NCI-H2171 treated with DMSO at 0.1 percent for 48 hours (cell line): Measurements from ENCODE around the gene OPN4.
A peak's percentile ranks its signal among the peaks of the same experiment; 100 is the strongest.

Source experiments
- DNase-seq: peaks from one replicate; lab custom pipeline; 2025; lab: John Stamatoyannopoulos, UW

The OPN4 gene

DNA sequence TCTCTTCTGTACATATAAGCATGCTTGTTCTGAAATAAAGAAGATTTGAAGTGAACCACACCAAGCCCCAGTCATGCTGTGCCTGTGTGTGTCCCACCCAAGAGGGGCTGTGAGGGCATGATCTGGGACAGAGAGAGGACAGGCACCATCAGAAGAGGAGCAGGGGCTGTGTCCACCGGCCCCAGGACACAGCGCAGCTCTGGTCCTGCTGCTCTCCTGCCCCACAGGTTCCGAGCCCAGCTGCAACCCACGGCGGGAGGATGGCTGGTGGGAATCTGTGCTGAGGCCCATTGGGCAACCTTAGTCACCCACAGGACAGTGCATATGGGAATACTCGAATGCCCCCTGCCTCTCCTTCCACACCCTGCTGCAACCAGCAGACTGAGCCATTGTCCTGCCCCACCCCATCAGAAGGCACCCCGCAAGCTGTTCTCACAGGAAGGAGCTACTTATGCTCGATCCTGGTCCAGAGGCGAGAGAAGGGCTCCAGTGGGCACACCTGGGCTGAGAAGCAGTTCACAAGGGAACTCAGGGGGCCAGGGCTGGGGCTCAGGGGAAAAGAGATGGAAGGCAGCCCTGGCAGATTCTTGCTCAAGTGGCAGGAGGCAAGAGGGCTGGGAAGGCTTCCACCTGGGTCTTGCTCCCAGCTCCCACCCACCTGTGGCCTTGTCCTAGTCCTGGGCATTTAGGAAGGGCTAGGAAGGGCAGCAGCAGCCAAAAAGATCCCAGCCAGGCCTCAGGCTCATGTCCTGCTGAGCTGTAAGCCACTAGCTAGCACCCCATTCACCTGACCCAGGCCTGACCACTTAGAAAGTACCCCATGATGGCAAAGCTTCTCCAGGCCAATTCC is 45.9 kb downstream of the OPN4 start:
- no peak for DNase-seq

DNA sequence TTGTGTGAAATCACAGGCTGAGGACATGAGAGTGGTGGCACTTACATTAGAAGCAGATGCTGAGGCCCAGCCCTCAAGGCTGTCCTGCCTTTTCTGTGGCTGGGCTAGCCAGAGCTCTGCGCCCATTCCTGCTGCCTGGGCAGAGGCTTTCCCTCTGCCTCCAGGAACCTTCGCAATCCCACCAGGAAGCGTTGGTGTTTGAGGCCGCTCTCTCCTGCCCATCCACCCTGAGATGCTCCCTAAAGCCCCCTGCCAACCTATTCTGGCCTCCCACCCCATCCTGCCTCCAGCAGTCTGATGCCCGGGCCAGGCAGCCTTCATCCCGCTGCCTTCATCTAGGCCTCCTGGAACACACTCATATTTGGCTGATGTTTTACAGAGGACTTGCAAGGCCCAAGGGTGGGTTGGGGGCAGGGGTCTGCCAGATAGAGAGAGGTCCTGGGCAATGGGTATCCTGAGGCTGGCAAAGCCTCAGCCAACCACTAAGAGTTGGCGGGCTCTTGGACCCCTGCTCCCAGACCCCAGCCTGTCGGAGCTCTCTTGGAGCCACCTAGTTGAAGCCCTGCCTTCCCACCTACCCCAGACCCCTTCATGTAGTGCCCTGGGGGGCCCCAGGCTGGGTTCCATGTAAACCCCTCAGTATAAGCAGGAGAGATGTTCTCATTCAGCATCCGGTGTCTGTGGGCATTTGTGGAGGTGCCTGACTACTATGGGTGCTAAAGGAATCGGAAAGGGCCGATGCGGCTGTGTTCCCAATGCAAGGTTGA is 46.7 kb downstream of the OPN4 start:
- no peak for DNase-seq

DNA sequence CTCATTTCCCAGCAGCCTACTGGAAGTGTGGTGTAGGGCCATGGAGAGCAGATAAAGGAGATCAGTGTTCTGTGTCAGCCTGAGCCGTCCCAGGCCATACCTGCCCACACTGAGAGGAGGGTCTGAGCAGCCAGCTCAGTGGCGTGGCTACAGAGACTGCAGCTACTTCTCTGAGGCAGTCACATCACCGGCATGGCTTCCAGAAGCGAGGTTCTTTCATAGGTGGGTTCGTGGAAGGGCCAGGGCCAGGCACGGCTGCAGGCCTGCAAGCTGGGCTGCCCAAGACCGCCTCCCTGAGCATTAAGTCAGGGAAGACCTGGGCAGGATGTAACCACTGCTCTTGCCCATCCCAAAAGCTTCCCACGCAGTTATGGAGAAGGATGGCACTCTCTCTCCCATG is 48.8 kb downstream of the OPN4 start:
- no peak for DNase-seq

DNA sequence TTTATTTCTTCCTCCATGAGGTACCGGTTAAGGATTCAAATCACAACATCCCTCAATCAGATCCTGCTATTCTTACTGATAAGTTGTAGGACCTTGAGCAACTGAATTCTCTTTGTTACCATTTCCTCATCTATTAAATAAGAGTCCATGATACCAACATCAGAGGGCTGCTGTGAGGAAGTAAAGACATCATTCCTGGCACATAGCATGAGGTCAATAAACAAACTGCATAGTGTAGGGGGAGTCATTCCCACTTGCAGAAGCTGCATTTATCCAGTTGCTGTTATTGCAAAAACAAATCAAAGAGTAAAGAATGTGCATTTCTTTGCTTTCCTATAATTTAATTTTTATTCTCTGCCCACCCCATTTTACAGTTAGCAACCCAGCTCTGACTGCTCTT is 50.8 kb downstream of the OPN4 start:
- DNase-seq = no peak

DNA sequence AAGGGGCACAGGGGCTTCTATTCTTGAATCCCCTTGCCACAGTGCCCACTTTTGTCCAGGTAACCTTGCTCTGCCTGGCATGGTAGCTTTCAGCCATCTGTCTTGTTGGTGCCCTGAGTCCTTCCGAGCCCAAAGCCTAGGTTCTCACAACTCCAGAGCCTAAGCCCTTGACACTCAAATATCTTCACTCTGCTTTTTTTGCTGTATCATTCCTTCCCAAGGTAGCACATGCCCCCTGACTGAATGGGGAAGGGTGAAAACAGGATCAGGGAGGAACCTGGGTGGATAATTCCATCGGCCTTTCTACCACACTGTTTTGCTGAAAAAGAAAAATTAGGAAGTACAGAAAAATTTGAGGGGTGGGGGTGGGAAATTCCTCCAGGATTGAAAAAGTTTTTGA is 51.6 kb downstream of the OPN4 start:
- DNase-seq = no peak

DNA sequence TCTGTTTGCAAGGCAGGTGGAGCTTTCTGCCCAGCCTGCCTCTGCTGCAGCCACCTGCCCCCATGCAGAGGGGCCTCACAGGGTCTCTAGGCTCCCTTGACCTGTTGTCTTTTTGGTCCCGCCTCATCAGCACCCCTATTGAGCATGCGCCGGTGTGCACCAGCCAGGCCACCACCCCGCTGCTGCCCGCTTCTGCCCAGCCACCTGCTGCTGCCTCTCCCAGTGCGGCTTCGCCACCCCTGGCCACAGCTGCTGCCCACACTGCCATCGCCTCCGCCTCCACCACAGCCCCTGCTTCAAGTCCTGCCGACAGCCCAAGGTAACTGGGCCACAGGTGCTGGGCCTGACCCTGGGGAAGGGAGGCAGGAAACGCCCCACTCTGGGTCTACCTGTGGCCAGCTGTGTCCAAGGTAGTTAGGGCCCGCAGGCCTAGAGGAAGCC is 52.1 kb downstream of the OPN4 start:
- DNase-seq = no peak

DNA sequence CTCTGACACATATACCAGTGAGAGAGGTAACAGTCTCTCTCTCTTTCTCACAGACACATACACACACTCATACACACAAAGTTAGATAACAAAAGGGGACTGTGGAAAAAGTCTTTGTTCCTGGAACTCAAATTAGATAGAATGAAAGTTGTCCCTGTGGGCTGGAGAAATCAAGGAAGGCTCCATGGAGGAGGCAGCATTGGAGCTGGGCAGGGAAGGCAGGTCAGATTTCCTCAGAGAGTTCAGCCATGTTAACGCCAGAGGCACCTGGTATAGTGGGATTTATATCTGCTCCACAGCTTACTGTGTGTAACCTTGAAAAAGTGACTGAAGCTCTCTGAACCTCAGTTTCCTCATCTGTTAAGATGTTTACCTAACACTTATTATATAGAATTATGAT is 52.6 kb downstream of the OPN4 start:
- DNase-seq = no peak

DNA sequence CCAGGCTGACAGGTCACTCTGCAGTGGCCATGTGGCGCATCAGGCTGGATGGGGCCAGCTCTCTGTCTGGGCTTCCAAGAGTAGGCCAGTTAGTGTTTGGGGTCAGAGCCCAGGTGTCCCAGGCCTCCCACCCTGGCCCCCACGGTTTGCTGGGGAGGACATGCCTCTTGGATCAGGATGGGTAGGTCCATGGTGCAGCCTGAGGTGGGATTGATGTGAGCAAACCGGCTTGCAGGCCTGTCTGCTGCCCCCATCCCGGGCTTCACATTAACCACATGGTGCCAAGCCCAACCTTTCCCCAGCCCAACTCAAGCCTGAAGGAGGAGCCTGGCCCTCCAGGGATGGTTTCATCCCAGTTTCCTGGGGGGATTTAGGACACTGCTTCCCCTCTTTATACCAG is 53.2 kb downstream of the OPN4 start:
- no peak for DNase-seq

DNA sequence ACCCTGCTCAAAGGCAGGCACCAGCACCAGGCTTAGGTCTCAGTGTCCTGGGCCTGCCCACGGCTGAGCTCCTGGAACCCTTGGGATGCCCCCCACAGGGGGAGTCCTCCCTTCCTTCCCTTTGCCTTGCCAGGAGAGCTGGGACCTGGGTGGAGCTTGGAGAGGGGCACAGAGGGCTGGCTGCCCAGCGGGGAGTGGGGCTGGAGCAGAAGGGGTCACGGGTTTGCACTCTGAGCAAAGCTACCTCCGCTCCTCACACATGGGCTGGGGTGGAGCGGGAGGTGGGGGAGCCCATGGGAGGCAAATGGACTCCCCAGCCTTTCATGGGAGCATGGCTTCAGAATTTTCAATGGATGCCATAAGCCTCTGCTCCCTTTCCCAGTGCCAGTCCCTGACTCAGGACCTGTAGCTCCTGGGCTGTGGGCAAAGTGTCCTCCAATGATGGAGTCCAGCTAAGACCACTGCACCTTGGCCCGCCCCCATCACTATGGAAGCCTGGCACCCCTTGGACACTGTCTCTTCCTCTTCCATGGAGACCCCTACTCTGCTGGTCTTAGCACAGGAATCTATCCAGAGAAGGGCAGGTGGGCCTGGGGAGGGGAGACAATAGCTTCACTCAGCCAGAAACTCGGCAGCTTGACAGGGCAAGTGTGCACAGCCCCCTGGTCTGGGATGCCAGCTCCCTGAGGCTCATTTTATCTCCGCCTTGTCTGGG is 53.9 kb downstream of the OPN4 start:
- DNase-seq = no peak

DNA sequence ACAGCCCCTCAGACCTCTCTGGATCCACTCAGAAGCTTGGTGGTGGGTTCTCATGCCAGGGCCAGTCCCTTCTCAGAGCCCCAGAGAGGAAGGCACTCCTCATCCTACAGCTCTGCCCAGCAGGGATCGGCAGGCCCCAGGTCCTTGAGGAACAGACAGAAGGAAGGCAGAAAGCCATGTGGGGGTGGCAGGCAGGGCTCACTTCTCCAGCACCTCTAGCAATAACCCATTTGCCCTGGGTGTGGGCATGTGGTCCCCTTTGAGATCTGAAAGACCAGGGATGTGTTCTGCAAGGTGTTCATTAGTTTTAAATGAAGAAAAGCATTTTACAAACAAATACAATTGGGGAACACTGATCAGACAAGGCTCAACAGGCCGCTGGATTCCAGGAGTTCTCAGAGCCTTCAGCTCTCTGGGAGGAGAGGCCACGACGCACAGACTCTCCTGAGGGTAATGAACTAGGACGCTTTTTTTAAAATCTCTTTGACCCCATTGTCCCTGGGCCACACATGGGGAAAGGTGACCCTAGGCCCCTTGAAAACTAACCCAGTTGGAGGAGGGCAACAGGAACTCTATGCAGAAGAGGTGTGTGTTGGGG is 54.5 kb downstream of the OPN4 start:
- no peak for DNase-seq

DNA sequence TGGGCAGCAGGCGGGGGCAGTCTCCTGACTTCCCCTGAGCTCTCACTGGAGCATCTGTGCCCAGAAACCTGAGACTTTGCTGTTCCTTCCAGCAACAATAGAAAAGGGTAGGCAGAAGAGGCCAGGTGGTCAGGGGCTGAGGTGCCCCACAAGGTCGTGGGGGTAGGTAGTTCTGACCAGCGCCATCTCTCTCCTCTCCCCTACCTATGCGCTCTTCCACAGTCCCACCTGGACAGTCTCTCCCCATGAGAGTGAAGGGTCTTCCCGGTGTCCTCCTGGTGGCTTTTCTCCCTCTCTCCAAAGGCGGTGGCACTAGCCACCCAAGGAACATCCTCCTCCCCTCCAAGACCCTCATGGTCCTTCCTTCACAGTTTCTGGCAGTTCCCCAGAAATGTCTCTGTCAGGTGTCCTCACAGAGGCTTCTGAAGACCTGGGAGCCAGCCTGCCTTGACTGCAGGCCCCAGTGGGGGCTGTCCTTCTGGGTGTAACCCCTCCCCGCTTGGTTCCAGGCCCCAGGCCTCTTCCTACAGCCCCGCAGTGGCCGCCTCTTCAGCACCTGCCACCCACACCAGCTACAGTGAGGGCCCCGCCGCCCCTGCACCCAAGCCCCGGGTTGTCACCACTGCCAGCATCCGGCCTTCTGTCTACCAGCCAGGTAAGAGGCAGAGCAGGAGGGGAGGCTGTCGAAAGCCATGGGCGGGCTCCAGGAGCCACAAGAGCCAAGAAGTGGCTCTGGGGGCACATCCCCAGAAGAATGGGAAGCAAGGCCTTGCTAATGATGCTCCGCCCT is 55.2 kb downstream of the OPN4 start:
- DNase-seq = no peak

DNA sequence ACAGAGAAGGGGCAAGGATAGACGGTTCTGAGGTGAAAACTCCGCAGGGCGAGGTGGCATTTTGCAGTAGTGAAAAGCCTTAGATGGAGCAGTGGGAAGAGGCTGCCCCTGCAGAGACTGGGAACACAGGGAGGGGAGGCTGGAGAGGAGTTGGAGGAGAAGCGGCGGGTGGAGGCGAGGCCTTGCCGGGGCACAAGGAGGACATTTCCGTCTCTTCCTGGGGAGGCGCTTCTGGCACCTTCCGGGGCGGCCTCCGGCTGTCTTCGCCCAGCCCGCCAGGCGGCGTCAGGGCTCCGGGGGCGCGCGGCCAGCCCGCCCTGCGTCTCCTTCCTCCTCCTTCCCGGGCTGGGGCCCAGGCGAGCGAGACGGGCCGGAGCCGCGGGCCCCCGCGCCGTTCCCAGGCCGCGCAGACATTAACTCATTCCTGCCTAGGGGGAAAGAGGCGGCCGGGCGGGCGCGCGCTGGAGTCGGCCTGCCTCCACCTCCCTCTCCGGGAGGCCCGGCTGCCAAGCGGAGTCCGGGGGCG is 56.7 kb downstream of the OPN4 start:
- peak; percentile 63 for DNase-seq

DNA sequence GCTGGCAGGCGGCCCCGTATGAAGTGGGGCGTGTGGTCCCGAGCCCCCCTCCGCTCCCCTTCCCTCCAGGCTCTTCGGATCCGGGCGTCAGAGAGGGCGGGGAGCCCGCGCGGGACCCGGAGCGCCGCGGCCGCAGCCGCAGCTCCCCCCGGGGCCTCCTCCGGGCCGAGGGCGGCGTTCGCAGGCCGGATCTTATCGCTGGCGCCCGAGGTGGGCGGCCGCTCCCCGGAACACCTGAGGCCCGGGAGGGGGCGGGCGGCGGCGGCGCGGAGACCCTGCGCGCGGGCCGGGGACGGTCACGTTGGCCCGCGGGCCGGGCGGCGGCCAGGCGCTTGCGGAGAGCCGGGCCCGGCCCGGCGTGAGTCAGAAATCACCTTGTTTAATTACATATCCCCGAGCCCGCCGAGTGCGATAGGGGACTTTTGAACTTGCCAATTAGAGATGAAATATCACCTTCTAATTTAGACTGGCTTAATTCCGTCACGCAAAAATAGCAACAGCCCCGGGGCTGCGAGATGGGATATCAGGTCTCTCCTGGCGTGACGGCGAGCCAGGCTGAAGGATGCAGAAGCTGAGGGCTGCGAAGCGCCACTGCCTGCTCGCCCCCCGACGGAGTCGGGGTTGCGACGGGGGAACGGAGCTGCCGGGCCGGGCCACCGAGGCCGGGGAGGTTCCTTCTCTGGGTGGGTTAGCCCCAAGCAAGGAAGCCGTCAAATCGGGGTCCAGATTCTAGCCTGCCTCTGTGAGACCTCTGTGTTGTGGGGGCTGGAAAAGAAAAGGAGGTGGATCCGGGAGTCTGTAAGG is 57.4 kb downstream of the OPN4 start:
- peak; percentile 35 for DNase-seq

DNA sequence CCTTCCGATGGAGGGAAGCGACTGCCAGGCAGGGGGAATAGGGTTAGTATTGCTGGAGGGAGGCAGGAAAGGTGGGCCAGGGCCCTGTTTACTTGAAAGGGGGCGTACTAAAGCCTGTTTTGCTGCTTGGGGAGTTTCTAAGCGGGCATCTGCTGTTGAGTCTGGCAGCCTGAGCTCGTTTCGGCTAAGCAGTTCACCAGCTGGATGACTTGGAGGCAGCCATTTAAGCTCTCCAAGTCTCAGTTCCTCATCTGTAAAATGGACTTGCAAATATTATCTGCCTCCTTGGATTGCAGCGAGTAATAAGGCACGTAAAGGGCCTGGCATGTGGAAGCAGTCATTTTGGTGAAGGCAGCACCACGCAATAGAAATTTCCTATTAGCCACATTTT is 58.0 kb downstream of the OPN4 start:
- peak; percentile 27 for DNase-seq

DNA sequence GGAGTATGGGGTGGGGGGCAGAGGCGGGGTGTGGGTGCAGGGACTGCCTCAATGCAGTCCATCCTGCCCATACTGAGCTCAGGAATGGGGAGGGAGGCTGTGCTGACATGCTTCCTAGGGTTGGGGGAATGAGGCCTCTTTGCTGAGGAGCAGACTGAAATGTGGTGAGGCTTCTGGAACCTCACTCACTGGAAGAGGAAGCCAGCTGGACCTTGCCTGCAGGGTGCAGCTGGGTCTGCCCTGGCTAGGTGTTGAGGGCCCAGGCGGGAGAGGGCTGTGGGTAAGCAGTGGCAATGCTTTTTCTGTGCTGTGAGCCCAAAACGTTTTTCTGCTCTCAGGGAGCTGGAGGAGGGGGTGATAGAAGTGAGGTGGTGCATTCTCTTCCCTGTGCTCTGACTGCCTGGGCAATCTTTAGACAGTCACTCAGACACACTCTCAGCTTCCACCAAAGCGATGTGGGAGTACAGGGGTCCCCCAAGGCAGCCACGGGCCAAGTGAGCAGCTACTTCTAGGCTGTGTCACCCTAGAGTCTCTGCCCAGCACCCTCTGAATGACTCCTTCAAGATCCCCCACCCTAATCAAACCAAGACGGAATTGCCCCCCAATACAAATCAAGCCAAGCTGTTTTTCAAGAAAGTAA is 60.9 kb downstream of the OPN4 start:
- DNase-seq = no peak

DNA sequence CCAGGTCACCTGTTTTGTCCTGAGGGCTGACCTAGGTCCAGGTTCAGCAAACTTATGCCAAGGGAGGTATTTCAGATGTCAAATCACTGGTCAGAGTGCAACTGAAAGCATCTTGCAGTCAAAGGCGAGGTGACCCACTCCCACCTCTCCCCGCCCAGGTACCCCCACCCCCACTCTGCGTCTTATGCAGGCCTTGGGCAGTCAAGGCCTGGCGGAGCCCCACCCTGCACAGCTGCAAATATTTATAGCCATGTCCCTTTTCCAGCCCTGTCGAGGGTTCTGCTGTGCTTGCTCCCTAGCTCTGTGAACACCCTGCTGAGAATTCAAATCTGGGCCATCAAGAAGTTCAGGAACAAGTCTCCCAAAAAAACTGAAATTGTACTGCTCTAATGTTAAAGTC is 61.5 kb downstream of the OPN4 start:
- no peak for DNase-seq
